A204.1 (cell line): ENCODE results near the gene PROSER3.

Experiments
- FAIRE-seq: peaks from 2 replicates; lab custom pipeline; 2012; peaks lifted over from hg19 to GRCh38; lab: Jason Lieb, UNC

PROSER3 gene

GRCh38 chr19:35739275-35740107 is 18.5 kb upstream of the PROSER3 start:
- no peak for FAIRE-seq

GRCh38 chr19:35740108-35740422 is 17.9 kb upstream of the PROSER3 start:
- no peak for FAIRE-seq

GRCh38 chr19:35740423-35741202 is 17.4 kb upstream of the PROSER3 start:
- peak; percentile 86 for FAIRE-seq

DNA sequence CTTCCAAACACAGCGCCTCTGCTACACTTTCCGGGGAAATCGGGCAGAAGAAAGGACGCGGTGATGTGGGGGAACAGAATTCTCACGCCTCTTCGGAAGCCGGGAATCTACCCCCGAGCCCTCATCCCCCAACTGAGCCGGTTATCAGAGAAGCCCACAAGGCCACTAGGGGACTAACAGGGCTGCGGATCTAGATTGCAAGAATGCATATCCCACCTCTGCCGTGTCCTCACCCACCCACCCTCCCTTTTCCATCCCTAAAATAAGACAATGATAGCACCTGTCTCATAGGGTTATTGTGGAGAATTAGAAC is 16.8 kb upstream of the PROSER3 start:
- no peak for FAIRE-seq

- no peak for FAIRE-seq
Measured at GRCh38 chr19:35742121-35742724, 15.8 kb upstream of the PROSER3 start, which contains the start of gene IGFLR1. Gene IGFLR1, minus strand, starts transcription at chr19:35742452. Its CDS starts 1,272 bp downstream, at chr19:35741180.

DNA sequence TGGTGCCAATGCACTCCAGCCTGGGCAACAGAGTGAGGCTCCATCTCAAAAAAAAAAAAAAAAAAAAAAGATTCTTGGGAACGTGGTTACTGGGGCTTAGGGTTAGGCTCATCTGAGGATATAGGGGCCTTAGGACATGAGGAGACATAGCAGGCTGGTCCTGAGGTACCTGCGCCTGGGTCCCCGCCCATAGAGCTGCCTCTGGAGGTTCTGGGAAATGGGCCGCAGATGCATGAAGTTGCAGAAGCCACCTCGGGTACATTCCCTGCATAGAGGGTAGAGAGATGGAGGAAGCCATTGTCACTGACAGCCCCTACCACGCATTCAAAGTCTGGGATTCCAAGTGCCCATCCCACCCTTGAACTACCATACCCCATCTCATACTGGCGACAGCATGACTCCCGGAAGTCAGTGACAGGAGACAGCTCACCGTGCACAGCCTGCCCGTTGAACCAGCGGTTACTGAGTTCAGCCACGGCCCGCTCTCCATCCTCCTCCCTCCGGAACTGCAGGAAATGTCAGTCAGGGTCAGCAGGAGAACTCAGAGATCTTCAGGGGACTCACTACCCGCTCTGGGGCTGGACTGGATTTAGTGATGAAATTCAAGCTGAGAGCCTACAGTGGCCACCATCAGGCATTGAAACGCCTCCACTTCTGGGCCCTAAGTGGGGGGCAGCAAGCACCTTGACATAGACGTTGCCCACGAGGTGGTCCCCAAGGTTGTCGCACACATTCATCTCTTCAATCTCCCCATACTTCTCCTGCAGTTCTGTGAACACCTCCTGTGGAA is 14.1 kb upstream of the PROSER3 start:
- no peak for FAIRE-seq

DNA sequence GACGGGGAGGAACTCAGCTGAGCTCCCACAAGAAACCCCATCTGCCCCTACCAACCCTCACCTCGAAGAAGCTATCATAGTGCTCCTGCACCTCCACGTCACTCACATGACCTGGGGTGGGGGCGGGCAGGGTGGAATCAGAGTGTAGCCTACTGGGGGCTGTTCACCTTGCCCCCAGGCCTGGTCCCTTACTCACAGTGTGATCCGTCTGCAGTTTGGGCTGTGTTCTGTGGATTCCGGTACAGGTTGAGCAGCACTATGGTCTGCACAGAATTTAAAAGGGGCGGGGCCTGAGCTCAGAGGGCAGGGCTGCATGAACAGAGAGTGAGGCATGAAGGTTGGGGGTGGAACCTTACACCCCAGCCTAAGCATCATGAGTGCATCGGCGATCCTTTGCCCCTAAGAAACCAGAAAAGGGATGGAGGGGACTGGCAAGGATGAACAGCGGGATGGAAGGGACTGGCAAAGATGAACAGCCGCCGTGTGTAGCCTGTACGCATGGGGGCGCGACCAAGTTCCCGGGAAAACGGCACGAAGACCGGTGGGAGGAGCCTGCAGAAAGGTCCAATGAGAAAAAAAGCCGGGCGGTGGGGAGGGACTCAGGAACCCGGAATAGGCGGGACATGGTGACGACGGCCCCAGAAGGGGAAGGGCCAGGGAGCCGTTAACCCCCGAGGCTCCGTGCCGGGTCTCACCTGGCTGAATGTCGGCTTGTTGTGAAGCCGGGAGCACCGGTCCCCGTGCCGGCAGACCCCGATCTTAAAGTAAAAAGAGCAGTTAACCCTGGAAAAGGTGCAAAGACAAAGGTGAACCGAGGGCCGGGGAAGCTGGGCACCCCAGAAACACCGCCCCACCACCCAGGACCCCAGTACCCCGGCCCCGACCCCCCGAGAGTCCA is 13.3 kb upstream of the PROSER3 start:
- peak; percentile 82 for FAIRE-seq

DNA sequence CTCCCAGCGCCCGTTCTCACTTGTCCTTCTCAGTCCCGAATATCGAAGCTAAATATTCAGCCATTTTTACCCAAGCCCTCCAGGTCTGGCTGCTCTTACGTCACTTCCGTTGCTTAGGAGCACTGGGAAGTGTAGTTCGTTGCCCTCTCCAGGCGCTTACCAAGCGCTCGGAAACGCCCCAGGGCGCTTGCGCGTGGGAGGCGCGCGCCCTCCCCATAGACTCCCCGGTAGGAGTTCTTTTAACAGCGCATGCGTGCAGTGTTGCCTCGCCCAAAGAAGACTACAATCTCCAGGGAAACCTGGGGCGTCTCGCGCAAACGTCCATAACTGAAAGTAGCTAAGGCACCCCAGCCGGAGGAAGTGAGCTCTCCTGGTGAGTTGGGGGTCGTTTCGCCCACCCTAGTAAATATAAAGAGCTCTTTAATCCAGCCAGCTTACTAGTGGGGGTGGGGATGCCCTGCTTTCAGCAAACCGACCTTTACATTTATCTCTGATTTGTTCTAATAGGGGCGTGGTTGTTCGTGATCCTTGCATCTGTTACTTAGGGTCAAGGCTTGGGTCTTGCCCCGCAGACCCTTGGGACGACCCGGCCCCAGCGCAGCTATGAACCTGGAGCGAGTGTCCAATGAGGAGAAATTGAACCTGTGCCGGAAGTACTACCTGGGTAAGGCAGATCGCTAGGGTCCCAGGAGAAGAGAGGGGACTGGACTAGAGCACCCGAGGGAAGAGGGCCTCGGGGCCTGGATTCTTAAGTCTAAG is 12.5 kb upstream of the PROSER3 start, which contains the start of the genes PSENEN and U2AF1L4:
Gene PSENEN, plus strand, starts transcription at position 324 of the 759 bp plus-strand sequence. Its CDS starts 280 bp downstream, at position 604.
Gene U2AF1L4, minus strand, starts transcription at position 91 of the 759 bp plus-strand sequence. Its CDS starts 27 bp downstream, at position 64.
- FAIRE-seq: peak; percentile 98

DNA sequence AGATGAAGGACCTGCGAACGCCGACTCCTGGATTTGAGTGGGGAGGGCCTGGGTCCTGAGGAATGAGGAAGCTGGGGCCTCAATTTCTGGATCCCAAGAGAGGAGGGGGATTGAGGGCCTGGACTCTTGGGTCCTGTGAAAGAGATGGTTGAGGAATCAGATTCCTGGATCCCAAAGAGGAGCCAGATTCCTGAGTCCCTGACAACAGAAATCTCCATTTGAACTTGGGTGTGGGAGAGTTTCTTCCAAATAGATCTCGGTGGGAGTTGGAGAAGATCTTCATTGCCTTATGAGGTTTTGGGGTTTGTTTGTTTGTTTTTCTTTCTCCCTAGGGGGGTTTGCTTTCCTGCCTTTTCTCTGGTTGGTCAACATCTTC is 11.9 kb upstream of the PROSER3 start:
- FAIRE-seq: no peak

DNA sequence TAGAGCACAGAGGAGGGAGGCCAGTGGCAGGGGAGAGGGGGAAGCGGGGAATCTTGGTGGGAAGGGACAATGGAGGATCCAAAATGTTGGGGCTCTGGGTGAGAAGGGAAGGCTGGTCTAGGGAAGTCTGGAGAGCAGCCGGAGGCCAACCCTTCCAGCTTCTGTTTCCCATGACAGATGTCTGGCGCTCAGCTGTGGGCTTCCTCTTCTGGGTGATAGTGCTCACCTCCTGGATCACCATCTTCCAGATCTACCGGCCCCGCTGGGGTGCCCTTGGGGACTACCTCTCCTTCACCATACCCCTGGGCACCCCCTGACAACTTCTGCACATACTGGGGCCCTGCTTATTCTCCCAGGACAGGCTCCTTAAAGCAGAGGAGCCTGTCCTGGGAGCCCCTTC is 11.4 kb upstream of the PROSER3 start:
- FAIRE-seq: no peak

GRCh38 chr19:35748106-35749020 is 9.6 kb upstream of the PROSER3 start, which contains the start of gene LIN37:
Gene LIN37, plus strand, starts transcription at chr19:35748576. Its CDS starts 149 bp downstream, at chr19:35748725.
- peak; percentile 97 for FAIRE-seq

DNA sequence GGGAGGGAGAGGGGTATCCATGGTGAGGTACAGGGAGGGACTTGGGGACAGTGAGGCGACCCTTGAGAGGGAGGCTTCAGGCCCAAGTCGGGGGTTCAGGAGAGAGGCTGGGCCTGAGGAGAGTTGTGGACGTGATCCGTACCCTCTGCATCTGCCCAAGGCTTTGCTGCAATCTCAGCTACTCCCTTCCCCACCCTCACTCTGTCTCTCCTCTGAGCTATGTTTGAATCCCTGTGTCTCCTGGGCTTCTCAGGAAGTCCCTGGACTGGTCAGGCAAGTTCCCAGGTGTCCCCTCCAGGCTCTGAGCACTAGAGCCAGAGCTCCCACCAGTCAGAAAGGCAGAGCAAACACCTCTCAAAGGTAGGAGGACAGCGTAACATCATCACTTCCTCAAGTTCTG is 7.8 kb upstream of the PROSER3 start:
- no peak for FAIRE-seq

DNA sequence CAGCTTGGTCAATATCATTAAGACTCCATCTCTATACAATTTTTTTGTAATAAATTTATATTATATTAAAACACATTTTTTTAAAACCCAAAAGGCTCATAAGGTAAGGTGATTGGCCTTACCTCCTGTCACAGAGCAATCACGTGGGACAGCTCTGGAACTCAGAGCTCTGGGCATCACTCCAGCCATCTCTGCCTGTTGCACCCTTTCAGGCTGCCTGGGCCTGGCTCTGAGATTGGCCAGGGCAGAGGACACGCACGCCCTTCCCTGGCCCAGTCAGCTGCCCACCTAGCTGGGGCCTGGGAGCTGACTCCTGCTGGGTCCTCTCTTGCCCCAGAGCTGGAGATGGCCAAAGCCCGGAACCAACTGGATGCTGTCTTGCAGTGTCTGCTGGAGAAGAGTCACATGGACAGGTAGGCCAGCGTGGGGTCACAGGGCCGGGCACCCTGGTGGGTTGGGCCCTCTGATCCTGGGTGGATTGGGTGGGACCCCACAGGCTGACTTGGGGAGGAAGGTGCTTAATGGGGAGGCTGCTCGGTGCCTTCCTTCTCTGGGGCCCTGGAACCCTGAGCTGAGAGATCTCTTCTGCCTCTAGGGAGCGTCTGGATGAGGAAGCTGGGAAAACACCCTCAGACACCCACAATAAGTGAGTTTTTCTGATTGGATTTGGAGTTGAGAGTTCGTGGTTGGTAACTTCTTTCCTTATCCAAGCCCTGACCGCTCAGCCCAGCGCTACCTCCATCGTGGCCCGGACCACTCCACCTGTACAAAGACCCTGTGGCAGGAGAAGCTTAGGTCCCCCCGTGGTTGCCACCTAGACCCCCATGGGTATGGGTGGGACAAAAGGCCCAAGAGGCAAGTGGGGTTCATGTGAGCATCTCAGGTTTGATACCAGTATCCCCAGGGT is 5.9 kb upstream of the PROSER3 start:
- no peak for FAIRE-seq

DNA sequence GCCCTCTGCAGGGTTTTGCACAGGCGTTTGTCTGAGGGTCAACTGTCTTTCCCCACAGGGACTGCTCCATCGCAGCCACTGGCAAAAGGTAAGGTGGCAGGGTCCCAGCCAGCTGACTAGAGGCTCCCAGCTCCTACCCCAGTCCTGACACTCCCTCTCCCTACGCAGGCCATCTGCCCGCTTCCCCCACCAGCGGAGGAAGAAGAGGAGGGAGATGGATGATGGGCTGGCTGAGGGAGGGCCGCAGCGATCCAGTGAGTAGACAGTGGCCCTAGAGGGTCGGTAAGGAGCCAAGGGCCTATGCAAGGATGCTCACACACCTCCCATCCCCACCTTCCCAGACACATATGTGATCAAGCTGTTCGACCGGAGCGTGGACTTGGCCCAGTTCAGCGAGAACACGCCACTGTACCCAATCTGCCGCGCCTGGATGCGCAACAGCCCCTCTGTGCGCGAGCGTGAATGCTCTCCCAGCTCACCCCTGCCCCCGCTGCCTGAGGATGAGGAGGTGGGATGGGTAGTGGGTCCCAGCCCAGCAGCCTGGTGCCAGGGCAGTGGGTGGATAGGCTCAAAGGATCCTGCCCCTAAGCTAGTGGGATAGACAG is 5.1 kb upstream of the PROSER3 start:
- no peak for FAIRE-seq

DNA sequence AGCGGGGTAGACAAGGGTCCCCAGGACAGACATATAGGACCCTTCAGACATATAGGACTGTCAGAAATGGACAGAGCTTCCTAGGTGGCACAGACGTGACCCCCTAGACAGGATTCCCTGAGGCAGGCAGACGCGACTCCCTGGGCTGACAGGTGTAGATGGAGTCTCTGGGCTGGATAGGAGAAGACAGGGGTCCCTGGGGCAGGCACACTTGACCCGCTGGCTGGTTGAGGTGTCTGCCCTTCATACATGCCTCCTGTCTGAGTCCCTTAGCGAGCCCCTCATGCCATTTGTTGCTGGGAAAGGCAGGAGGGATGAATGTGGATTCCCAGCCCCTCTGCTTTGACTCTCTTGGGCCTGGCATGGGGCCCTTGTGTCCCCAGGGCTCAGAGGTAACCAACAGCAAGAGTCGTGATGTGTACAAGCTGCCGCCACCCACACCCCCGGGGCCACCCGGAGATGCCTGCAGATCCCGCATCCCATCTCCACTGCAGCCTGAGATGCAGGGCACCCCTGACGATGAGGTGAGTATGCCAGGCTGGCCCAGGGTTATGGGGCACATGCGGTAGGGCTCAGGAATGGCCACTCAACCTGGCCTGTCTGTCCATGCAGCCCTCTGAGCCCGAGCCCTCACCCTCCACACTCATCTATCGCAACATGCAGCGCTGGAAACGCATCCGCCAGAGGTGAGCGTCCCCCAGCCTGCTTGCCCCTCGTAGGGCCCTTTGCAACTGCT is 4.2 kb upstream of the PROSER3 start:
- no peak for FAIRE-seq

GRCh38 chr19:35754370-35755130 is 3.4 kb upstream of the PROSER3 start:
- no peak for FAIRE-seq
